EL (cell line): ENCODE measurements around the gene MAD2L1BP.

ENCODE experiments used
- DNase-seq: peaks from one replicate; pipeline ENCODE4 v3.0.0-alpha.2; 2016

Gene MAD2L1BP

DNA sequence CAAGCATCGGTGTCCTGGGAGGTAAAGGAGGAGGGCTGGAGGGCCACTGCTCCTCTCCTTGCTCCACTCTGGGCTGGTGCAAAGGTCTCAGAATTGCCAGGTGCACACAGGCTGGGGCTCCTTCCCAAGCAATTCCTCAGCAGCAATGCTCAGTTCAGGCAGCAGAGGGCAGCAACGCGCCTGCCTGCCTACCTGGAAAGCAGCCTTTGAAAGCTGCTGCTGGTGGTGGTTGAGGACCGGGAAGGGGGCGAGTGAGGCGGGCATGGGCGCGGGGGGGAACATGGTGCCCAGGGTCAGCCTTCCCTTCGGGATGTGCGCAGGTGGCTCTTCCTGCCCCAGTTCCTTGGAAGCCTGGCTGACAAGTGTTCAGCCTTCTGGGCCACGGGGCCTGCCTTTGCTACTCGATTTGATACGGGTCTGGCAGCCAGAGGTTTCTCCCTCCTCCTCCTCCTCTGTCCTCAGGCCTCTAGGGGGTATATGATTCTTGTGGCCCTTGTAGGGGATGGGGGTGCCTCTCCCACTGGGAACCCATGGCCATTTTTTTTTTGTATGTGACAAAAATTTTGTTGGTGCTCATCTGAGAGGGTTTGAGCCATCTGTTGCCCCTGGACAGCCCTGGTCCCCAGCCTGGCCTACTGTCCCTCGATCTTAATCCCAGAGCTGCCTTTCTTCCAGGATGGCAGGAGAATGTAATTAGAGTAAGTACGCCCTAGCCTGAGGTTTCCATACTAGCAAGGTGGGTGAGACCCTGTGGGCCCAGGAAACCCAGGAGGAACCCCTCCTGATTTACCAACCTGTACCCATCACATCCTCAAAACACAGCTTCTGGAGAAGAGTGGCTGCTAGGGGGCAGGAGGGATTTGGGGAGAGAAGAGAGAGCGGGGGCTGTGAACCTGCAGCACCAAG, 31.9 kb downstream of the MAD2L1BP start:
- peak; percentile 73 for DNase-seq

DNA sequence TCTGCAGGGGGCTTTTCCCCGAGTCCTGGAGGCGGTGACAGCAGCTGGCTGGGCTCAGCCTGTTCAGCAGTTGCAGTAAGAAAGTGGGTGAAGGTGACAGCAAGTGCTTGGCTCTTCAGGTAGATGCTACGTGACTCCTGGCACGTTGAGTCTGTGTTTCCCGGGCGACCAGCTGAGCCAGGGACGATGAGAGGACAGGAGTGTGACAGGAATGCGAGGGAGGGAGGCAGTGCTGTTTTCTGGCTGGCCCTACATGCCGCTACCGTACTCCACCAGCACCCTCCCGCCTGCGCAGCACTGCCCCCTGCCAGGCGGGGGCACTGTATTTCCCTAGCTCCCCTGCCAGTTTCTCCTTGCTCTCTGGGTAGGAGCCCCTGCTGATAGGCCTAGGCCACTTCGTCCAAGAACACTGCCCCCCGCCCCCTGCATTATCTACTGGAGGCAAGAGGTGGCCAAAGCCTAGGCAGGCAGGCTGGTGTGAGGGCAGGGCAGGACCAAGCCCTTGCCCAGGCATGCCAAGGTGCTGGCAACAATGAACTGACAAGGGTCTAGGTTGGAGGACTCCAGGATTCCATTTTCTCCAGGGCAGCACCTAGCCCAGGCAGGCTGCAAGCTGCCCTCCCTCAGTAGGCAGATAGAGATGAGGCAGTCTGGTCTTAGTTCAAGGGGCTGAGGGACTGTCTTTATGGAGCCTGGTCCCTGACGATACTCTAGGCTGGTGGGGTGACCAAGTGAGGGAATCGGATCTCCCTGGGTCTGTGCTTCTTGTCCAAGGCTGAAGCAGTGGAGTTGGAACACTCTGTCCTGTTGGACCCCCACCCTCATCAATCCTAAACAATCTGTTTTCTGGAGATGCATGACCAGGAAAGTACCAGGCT, 32.8 kb downstream of the MAD2L1BP start:
- DNase-seq: peak; percentile 67

DNA sequence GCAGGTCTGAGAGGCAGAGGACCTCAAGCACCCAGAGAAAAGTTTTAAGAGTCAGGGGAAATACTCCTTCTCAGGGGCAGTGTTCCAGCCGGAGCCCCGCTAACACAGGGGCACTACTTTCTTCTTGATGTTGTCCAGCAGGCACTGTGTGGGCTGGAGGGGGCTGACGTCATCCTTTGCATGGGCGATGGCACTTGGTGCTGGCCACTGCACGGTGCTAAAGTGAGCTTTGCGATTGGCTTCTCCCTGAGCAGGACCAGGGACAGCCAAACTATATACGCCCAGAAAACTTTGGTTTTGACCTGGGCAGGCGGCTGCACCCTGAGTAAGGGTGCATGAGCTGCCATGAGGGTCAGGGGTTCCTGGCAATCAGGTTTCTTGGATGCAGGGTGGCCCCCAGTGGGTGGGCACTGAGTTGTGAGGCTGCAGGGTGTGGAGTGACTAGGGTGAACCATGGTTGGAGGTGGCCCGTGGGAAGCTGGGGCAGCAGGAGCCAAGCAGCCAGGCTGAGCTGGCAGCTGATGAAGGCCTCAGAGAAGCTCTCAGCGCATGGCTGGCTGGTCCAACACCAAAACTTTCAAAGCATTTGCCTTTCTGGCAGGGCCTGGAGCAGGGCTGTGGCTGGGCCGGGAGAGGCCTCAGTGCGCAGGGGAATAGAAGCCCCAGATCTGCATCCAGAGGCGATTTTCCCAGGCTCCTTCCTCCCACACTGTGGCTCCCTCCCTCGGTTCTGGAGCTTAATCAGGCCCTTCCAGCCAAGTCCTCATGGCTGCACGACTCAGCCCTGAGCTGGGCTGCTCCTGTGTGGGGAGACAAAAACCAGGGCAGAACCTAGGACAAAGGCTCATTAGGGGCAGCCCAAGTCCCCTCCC, 33.6 kb downstream of the MAD2L1BP start:
- DNase-seq: peak; percentile 66

DNA sequence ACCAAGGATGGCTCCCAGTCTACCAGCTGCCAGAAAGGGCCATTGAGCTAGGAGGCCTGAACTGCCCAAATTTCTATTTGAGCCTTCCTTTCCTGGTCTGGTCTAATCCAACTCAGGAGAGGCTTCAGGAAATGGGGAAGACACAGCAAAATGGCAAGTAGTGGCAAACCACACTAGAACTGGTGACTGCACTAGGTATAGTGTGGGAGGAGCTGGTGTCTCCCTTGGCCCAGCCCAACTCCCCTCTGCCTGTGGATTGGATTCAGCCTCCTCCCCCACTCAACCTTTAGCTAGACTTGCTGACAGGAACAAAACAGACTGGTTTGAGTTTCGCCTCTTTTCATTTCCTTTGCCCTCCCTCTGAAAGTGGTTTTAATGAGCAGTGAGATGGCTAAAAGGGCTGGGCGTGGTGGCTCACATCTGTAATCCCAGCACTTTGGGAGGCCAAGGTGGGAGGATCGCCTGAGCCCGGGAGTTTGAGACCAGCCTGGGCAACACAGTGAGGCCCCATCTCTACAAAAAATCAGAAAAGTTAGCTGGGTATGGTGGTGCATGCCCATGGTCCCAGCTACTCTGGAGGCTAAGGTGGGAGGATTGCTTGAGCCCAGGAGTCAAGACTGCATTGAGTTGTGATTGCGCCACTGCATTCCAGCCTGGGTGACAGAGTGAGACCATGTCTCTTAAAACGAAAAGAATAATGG, 34.4 kb downstream of the MAD2L1BP start:
- no peak for DNase-seq

DNA sequence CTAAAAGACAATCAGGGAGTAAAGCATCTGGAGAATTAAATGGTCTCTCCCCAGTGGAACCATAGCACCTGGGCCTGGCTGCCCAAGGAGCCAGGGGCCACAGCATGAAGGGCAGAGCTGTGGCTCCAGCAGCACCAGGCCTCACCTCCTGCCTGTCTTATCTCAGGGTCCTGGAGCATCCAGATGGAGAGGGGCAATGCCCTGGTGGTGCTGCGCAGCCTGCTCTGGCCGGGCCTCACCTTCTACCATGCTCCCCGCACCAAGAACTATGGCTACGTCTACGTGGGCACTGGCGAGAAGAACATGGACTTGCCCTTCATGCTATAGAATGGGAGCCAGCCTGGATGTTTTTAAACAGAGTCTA, 35.0 kb downstream of the MAD2L1BP start:
- no peak for DNase-seq

DNA sequence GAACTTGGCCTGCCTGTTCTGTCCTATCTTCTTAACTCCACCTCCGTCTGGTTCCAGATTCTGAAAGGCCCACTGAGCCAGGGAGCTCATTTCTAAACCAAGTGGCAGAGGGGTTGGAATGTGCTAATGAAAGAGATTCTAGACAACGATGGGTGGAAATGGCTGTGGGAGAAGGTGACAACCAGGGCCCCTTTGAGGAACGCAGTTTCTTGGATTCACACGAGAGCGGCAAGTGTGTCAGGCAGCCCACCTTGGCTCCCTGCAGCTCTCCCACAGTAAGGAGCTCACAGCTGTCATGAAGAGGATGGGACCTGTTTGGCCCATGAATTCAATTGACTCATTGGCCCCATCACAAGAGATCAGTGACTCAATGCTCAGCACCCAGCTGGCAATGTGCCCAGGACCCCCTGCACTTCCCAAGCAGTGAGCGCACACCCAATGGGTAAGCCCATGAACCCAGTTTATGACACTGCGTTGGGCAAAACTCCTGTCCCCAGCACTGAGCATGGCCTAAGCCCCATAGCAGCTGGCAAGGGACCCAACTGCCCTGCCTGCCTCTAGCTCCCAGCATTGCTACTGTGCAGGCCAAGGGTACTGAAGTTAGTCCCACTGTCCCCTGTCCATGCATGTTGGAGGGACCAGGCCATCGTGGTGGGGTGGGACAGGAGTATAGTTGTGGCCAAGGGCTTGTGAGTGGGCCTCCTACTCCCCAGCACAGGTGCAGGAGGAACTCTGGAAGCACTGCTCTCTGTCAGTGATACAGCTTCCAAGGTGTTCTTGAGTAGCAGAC, 35.6 kb downstream of the MAD2L1BP start:
- DNase-seq: no peak

DNA sequence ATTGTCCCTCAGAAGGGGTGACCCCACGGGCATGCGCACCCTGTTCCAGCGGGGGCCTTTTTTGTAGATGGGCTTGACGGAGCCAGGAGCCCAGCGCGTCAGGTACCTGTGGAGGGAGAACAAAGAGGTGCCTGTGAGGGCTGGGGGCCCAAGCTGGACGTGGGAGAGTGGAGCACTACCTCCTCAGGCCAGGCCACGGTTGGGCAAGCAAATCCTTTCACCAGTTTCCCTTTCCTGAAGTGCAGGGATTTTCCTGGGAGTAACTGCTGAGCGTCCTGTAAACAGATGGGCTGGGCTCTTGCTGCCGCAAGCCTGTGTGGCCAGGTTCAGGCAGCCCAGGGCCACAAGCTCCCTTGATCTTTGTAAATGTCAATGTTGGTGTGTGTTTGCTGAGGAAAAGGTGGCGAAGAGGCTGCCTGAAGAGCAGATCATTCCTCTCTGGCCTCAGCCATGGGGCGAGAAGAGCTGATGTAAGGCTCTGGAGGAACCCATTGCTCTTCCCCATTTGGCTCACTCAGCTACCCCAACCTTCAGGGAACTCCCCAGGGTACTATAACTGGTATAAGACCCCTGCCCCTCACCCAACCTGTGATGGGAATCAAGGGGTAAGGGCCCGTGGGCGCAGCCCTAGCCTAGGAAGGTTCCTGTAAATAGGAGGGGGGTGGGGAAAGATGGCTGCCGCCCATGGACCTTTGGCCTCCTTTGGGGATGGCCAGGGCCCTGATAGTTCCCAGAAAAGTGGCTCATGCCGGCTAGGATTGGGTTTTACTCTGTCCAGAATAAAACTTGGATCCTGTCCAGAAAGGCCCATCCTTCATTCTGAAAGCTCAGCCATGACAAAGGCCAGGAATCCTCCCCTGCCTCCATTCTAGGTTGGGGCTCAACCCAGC, 36.4 kb downstream of the MAD2L1BP start:
- DNase-seq: no peak

DNA sequence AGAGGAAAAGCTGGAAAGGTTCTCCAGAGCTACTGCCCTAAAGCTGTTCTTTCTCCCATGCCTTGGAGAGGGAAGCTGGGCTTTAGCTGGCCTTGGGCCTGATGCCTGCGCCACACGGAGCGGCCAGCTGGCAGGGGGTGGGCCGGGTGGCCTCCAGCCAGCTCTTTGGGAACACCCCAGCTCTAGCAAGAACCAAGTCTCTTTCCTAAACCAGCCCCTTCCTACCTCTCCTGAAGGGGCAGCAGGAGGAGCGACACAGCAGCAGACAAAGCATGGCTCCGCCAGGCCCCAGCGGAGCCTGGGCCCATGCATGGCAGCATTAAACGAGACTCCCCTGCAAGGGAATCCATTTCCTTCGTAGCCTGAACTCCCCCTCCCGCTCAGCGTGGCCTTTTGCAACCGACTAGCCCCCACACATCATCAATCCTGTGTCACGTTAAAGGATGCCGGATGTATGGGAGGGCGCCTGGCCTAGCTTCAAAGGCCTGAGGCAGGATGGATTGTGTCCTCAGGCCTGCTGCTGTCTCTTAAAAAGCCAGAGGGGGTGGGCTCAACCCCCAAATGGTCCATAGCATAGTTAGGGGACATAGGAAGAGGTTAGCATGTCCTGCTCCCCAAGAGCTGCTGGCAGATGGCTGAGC, 37.9 kb downstream of the MAD2L1BP start:
- no peak for DNase-seq

DNA sequence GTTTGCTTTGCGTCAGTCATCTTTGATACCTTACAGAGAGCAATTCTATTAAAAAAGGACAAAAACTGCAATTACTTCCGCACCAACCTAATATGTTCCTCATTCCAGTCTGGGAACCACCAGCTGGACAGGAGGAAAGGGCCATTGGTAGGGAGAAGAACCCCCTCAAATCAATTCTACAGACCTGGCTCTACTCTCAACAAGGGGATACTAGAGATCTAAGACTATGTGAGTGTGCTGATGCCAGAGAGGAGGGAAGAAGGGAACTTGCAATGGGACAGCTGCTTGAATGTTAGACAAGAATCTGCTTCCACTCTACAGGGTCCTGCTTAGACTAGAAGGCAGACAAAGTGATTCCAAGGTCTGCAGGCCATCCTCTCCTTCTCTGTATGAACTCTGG, 38.7 kb downstream of the MAD2L1BP start:
- no peak for DNase-seq

DNA sequence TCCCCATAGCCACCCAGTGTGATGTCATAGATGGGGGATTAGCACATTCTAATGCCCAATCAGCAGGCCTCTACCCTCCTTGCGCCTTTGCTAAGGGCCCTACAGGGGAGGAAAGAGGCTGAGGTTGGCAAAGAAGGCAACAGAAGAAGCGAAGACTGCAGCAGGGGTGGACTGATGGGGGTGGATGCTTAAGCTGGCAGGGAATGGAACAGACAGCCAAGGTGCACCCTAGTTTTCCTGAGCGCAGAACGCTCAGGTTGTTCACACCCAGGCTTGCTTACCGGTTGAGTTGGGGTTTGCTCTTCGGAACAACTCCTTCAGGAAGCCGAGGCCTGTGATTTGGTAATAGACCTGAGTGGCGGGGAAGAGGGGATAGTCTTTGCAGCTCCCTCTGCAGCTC, 39.3 kb downstream of the MAD2L1BP start:
- no peak for DNase-seq

DNA sequence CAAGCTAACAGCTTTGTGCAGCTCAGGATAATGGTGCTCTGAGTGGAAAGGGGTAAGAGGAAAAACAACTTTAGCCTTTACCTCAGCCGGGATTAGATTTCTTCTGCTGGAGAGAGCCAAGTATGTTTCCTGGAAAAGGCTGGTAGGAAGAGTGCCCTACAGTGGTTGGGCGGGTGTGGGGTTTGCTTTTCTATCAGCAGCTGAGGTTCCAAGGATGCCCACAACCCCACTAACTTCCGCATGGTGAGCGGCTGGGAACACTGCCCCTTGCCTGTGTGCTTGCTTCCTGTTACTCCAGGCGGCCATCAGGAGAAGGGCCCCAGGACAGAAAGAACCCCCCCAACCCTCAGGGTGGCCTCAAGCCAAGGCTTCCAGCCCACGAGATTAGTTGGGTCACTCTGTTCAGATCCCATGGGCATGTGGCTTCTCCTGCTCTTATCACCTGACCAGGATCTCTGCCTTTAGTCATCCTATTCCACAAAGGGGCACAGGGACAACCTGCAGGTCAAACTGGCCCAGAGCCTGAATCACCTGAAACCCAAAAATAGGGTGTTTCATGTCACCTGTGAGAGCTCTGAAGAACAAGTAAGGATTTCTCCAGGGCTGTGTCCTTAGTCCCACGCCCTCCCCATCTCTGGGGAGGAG, 41.4 kb downstream of the MAD2L1BP start:
- no peak for DNase-seq

DNA sequence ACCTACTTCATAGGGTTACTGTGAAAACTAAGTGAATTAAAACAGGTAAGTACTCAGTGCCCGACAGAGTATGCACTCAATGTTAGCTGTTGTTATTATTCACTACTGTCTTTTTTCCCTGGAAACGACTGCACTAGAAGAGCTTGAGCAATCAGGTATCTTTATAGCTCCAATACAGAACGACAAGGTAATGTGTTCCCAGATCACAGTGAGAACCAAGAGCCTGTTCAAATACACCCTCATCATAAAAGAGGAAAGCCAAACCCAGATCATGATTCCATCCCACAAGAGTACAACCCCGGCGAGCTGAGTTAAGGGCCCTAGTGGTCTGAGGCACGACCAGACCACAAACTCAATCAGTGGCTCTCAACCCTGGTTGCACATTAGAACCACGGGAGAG, 42.1 kb downstream of the MAD2L1BP start:
- DNase-seq: no peak

DNA sequence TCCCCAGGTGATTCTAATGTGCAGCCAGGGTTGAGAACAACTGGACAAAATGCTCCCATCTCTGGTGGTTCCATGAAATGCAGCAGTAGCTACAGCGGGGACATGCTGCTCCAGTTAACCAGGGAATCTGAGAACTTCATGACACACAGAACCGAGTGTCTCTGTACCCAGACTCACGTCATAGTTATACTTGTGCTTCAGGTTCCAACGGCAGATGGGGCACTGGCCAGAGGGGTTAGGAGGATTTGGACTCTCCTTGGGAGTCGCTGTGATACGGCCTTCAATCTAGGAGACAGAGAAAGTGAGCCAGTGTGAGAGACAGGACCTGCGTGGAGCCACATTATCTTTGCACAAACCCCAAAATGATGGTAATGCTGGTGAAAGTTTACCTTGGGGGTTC, 42.7 kb downstream of the MAD2L1BP start:
- no peak for DNase-seq

DNA sequence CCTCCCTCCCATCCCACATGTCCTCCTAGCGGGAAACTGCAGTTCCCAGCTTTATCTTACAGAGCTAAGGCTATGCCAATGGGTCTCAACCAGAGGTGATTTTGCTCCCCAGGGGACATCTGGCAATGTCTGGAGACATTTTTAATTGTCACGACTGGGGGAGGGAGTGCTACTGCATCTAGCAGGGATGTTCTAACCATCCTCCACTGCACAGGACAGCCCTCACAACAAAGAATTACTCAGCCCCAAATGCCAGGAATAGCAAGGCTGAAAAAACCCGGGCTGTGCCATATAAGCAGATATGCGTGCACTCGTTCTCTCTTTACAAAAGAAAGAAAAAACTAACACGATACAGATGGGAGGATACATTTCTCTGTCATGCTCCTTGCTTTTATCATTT, 43.4 kb downstream of the MAD2L1BP start:
- no peak for DNase-seq

DNA sequence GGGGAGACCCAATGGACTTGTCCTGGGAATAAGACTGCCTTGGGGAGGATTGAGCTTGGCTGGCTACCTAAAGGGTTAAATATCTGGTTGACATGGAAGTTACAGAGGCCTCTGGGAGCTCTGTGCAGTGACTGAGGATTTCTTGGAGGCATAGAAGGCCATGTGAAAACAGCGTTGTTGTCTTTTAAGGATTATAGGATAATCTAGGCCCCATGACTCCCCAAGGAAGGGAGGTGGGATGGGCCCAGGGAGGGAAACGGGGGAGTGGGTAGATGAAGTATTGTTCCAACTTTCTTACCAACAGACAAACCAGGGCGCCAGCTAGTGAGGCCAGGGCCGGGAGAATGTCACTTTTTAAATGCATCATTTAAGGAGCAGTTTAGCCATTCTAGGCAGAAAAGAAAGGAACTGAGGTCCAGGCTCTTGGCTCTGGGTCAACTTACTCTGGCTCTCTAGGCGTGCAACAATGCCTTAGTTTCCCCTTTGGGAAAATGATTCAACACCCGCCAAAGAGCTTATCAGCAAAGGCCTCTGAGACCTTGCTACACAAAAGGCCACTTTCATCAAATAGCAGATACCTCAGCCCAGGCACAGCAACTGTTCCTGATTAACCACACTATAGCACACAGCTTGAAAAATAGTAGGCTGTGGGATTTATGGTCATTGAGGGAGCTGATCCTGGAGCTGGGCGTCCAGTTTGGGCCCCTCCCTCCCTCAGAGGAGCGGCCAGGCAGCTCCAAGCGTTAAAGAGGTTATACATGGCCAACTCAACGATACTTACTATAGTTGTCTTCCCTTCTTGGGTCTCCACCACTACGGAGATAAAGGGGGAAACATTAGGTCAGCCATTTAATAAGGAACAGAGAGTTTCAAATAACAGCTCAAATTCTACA, 44.9 kb downstream of the MAD2L1BP start:
- no peak for DNase-seq

DNA sequence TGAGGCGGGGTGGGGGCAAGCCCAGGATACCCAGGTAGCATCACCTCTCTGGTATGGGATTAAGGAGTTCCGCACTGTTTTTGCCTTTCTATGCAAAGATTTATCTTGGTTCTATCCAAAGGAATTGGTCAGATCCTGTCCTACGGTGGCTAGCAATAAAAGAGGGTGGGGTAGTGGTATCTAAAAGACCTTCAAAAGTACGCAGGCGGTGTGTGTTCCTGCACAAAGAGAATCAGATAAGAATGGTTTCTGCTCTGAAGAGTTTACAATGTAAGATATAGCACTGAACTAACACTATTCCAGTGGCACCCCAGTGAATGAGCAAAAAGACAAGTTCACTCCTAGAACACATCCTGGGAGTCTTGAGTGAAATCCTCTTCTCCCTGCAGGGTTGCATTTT, 45.7 kb downstream of the MAD2L1BP start:
- no peak for DNase-seq

DNA sequence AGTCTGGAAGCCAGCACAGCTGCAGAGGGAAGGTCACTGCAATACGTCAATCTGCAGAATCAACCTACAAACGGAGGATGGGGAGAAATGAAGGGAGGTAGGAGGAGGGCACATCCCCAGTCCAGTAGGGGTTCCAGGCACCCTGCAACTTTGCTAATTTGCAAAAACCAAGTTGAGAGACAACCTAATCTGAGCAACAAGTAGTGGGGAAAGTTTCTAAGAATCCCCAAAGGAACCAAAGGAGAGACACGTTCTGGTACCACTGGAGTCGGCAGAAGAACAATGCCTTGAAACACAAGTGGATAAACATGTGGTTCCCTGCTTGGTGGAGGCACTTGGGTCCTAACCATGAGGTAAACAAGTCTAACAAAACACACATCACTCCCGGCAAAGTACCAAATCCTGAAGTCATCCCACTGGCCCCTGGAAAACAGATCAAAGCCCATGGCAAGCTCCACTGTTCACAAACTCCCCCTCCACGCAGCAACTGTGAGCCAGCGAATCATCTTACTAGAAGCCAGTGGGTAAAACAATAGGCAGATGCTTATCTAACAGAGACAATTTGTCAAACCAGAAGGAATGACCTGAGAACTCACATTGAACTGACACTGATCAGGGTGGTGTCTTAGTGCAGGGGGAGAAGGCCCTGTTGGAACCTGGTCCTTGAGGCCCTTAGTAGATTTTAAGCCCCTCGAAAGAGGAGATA, 47.2 kb downstream of the MAD2L1BP start:
- no peak for DNase-seq
